ENCODE results near the gene FNIP2. TPM values are rescaled to one million over a fixed set of nuclear protein-coding genes. Genes with fewer than 3 reads are reported as not detected.
"Not testable (repeated sequence)": the region's sequence is repeated elsewhere in the genome, so short reads cannot be mapped to it uniquely, and the experiment has no call there.

The FNIP2 gene
- total RNA-seq, 1 donor from 2014 or later: 50.7 TPM

DNA sequence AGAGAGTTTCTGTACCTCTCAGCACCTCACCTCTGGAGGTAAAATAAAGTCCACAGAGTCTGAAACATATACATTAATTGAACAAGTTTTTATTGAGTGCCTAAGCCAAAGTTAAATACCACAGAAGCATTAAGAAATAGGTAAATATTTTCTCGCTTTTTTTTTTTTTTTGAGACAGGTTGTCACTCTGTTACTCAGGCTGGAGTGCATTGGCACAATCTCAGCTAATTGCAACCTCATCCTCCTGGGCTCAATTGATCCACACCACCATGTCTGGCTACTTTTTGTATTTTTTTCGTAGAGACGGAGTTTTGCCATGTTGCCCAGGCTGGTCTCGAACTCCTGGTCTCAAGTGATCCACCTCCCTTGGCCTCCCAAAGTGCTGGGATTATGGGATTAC is 10.1 kb upstream of the FNIP2 start:
- intact Hi-C loops (cut with micrococcal nuclease): no loop called here
- no peak for DNase-seq
- no peak for ATAC-seq

DNA sequence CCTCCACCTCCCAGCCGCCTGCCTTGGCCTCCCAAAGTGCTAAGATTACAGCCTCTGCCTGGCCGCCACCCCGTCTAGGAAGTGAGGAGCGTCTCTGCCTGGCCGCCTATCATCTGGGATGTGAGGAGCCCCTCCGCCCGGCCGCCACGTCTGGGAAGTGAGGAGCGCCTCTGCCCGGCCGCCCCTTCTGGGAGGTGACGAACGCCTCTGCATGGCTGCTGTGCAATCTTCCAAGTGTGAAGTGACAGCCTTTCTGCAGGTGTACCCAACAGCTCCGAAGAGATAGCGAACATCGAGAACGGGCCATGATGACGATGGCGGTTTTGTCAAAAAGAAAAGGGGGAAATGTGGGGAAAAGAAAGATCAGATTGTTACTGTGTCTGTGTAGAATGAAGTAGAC is 9.3 kb upstream of the FNIP2 start:
- intact Hi-C loops (cut with micrococcal nuclease); DNase-seq; ATAC-seq: not testable (repeated sequence)

DNA sequence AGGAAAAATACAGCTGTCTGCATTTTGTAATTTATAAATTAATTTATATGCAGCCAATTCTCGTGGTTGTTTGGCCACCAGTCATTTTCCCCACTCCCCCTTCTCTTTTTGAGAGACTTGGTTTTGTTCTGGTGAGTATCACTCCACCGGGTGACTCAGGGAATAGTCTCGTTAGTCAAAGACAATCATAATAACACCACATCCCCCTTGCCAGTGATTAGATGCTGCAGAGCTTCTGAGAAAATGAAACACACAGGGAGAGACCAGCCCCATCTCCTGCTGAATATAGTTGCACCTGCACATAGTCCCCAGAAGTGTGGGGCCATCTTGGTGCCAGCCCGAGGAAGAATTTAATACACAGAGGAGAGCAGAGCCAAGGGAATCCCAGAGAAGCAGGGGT is 8.0 kb upstream of the FNIP2 start:
- intact Hi-C loops (cut with micrococcal nuclease): no loop called here
- no peak for DNase-seq
- ATAC-seq: no peak

DNA sequence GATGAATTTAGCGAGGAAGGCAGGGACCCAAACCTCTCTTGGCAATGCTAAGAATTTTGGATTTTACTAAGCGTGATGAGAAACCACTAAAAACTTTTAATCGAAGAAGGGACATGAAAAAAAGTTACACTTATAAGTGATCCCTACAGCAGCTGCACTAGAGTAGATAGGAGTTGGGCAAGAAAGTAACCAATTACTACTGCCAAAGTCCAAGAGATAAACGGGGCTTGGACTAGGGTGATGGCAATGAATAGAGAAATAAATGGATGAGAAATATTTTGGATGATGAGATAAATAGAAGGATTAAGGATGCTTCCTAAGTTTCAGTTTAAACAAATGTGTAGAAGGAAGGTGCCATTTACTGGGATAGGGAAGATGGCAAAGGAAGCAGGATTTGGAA is 6.3 kb upstream of the FNIP2 start:
- ATAC-seq (no peak), DNase-seq (no peak)
- intact Hi-C loops (cut with micrococcal nuclease): no loop called here

DNA sequence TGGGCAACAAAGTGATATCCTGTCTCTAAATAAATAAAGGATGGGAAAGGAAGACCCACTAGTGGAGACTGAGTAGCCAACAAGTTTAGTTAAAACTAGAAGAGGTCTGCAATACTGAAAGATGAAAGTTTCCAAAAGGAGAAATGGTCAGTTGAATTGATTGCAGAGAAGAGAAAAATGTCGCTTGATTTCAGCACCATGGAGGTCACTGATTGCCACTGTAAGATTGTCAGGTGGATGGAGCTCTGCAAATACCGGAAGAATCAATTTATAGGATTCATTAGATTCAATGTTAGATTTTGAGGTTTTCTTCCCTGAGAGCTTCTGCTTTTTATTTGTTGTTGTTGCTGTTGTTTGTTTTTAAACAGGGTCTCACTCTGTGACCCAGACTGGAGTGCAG is 5.4 kb upstream of the FNIP2 start:
- no peak for ATAC-seq
- DNase-seq: no peak
- intact Hi-C loops (cut with micrococcal nuclease): no loop called here

DNA sequence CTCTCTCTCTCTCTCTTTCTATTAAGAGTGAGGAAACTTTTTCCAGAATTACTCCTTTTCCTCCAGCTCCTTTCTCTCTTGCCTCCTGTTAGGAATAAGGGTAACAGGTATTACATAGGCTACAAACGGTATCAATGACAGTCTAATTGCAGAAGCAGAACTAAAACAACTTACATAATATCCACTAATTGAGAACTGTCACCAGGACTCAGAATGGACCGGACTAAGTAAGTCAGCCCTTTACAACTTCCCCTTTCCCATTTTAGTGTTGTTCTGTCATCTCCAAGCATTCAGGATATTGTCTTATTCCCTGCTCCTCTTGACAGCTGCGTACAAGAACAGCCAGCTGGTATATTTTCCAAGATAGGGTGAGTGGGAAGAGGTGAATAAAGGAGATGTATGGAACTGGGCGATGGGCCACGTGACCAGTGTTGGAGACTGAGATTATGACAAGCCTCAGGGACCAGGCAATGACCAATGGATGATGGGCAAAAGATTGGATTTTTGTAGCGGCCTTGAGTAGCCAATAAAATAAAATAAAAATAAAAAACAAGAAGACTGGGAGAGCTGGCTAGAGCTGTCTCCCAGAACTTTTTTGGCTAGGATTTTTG is 2.3 kb upstream of the FNIP2 start:
- ATAC-seq (no peak), DNase-seq (no peak)
- intact Hi-C loops (cut with micrococcal nuclease): loop anchor here (5.0 kb wide), 1 partner anchor 34 kb away; no protein-coding TSS in a partner anchor

DNA sequence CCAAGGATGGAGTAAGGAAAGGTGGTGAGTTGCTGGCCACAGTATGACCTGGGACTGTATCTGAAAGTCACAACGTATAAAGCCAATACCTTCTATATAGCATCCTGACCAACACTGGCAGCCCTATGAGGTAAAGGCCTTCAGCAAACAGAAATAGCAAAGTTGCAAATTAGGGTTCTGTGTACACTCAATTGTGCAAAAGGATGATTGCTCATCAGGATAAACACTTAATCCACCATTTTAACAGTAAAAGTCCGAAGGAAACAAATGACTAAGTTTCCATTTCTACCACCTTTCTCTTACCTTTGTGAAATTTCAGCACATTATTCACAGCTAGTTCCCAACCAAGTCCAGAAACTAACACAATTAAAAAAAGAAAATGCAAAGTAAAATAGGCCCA is 1.4 kb upstream of the FNIP2 start:
- intact Hi-C loops (cut with micrococcal nuclease): loop anchor here (5.0 kb wide), 1 partner anchor 35 kb away; no protein-coding TSS in a partner anchor
- ATAC-seq: no peak
- DNase-seq: no peak

DNA sequence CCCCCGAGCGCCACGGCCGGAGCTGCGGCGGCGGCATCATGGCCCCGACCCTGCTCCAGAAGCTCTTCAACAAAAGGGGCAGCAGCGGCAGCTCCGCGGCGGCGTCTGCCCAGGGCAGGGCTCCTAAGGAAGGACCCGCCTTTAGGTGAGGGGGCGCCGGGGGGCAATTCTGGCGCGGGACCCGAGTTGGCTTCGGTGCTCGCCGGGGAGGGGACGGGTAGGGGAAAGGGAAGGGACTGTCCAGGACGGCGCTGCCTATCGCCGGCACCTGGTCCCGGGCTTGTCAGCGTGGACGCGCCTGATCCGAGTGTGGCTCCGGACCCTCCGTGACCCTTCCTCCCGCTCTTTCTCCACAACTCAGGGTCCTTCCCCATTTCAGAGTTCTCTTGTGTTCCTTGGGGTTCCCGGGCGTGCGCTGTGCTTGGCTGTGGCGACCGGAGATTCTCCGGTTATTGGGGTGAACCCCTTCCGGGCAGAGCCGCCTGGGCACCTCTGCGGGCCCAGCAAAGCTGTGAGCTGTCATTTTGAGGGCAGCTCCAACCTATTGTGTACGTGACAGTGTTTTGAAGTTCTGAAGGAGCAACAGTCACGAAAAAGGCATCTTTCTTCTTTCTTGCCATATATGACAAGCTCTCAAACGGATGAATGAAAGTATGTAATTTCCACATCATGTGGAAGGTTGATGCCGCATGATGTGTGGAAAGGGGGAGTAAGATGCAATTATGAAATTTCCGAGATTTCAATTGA is 522 bp downstream of the FNIP2 start:
- intact Hi-C loops (cut with micrococcal nuclease): loop anchor here (5.0 kb wide), 1 partner anchor 37 kb away; no protein-coding TSS in a partner anchor
- ATAC-seq: peak; percentile 31
- DNase-seq: peak; percentile 58

DNA sequence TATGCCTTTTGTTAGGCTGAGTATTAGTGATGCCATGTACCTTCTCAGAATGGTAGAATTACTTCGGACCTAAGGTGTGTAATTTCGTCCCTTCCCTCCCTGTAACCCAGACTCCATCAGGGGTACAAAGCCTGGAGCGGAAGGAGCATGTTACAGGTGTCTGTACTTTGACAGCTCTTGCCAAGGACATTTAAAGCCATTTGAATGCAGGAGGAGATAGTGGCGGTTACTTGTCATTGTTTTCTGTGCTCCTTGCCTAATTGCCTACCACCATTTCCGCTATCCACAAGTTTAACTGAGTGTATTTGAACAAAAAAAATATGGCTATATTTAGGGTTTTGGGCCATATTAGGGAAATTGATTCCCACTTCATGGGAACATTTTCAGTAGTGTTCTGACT is 1.8 kb downstream of the FNIP2 start:
- intact Hi-C loops (cut with micrococcal nuclease): loop anchor here (5.0 kb wide), 2 partner anchors 37 to 82 kb away; no protein-coding TSS in a partner anchor
- no peak for DNase-seq

DNA sequence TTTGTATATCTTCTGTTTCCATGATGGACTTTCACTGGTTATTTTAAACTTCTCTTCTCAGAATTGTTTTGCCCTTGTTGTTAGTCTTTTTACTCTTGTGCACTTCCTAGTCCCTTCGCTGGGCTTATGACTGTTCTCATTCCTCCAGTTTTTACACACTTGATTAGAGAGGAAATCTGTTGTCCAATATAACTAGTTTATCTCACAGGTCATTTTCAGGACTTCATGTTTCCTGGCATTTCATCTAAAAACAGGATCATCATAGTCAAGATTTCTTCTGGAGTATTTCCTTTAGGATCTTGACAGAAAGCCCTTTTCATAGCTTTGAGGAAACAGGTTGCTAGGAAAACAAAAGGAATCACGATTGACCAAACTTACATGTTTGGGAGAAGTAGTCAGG is 3.0 kb downstream of the FNIP2 start:
- ATAC-seq (no peak), DNase-seq (no peak)
- intact Hi-C loops (cut with micrococcal nuclease): loop anchor here (5.0 kb wide), 2 partner anchors 36 to 81 kb away; no protein-coding TSS in a partner anchor

More for the DNA sequence above, 1.8 kb downstream of the FNIP2 start:
- ATAC-seq: no peak

DNA sequence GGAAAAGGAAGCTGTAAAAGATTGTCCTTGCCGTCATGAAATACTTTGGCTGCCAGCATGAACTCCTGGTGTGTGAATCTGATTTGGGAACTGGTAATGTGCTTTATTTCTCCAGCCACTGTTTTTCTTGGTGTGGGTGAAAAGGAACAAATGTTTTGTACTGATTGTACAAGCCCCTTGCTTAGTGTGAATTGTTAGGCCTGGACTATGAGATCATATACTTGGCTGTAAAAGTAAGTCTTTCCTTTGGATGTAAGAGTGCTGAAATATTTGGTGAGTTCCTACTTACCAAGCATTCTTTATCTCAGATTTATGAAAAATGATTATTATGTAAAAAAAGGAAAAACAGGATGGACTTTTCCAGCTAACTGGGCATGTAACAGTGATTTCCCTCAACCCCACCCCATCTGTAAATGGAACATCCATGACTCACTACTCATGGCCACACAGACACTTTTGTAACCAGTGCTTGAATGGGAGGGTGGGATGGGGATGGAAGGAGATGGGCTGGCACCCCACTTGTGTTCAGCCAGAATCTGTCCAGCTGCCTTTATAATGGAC is 6.3 kb downstream of the FNIP2 start:
- intact Hi-C loops (cut with micrococcal nuclease): no loop called here

DNA sequence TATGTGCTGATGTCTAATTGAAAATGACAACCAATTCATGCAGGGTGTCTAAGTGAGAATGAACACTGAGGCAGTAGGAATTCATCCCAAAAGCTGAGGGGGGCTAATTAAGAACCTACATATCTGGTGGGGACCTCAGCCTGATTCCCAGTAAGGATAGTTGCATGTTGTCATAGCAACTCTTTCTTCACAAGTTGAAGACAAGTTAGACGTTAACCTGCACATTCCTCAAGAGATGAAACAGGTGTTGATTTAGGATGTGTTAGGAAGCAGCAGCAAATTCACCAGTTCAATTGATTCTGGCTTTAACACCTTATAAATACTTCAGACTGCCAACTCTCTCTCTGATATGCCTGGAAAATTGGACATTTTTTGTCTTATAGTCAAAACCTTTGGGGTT is 7.3 kb downstream of the FNIP2 start:
- ATAC-seq: no peak
- intact Hi-C loops (cut with micrococcal nuclease): no loop called here

More for the DNA sequence above, 6.3 kb downstream of the FNIP2 start:
- DNase-seq (no peak), ATAC-seq (peak; percentile 85)

DNA sequence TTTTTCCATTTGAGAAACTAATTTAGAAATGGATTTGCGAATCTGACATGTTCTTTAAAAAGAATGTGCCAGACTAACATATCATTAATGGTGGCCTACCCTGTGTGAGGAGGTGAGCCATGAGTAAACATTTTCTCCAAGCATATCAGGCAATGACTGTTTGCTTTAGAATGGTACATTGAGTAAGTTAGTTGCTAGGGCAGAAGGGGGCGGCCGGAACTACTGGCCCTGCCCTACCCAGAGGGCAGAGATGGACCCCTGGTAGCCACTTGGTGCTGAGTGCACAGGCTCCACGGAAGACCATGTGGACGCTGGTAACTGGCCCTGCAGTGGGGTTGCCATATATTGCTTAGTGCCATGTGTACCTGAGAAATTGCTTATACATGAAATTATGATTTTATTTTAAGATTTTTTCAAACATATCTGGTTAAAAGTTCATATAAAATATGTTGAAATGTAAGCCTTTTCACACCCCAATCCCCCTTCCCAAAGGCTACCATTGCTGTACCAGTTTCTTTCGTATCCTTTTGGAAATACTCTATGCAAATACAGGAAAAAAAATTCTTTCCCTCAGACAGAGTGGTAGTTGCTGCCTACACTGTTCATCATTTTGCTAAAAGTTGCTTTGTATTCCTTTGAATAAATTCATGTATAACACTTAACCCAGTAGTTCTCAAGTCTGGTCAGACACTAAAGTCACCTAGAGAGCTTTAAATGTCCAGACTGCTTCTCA is 8.8 kb downstream of the FNIP2 start:
- DNase-seq (no peak), ATAC-seq (no peak)
- intact Hi-C loops (cut with micrococcal nuclease): no loop called here

More for the DNA sequence above, 7.3 kb downstream of the FNIP2 start:
- DNase-seq: no peak

DNA sequence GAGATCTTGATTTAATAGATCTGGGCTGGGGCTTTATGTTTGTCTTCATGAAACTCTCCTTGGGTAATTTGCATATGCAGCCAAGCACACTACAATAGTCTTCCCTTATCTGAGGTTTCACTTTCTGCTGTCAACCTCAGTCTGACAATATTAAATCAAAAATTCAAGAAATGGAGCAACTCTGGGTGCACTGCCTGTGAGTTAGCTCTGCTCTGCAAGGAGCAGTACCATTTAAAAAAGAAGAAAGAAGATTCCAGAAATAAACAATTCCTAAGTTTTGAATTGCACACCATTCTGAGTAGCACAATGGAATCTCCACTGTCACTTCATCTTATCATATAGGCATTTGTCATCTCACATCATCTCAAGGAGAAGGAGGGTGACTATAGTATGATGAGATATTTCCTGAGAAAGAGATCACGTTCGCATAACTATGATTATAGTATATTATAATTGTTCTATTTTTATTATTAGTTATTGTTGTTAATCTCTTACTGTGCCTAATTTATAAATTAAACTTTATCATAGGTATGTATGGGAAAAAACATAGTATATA is 9.4 kb downstream of the FNIP2 start:
- DNase-seq (no peak), ATAC-seq (no peak)
- intact Hi-C loops (cut with micrococcal nuclease): no loop called here

DNA sequence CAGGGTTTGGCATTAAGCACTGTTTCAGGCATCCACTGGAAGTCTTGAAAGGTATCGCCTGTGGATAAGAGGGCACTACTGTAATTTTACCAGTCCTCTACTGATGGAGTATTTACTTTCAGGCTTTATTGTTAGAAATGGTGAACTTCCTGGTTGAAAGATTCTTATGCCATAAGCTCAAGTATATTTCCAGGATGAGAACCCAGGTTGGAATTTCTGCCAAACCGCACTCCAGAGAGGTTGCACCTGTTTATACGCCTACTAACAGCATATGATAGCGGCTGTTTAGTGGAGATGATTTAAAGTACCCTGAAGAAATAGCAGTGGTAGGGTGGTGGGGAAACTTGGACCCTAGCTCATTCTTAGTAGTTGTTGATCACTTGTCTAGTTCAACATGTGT is 9.9 kb downstream of the FNIP2 start:
- intact Hi-C loops (cut with micrococcal nuclease): no loop called here
- DNase-seq: no peak
- ATAC-seq: no peak

DNA sequence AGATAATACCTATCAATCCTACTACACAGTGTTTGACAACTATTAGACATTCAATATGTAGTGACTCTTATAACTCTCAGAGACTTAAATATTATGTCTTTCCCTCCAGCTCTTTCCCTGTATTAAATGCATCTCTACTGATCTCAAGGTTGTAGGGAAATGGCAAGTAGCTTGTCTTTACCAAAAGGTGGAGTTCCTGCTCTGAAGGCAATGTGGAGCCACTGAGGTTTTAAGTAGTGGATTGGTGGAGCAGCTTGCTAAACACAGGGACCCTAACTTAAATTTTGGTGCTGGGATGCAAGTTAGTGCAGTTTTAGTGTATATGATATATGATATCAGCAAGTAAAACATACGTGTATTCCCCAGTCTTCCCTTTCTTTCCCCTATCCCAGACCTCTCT is 13.1 kb downstream of the FNIP2 start:
- intact Hi-C loops (cut with micrococcal nuclease): no loop called here
- DNase-seq: no peak
- ATAC-seq: no peak

DNA sequence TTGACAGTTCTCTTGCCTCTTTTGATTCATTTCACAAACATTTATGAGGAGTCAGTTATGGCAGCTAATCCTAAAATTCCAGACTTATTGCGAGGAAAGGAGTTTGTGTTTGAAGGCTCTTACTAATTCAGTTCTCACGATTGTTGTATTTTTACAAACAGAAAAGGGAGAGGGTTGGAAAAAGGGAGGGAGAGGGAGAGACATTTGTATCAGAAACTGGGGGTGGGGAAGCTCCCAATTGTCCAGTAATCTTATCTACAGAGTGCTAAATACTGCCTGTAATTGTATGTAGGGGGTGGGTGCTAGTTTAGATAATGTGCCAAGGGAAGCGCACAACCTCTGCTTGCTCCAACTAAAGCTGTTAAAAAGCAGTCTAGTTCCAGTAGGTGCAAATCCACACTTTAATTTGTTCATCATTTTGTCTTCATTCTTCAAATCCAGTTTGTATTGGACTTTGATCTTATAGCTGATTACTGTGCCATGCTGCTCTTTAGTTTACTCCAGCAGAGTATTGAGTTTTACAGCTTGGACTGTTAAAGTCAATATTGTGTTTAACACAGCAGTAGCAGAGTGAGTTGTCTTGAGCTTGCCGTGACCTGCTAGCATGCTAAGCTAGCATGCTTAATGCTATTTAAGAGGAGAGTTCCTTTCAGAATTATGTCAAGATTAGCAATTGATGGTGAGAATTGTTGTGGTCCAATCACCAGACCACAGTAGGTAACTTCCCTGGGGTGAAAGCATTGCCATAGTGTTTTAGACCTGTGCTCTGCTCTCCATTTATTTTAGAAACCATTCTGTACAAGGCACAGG is 13.9 kb downstream of the FNIP2 start:
- intact Hi-C loops (cut with micrococcal nuclease): no loop called here

DNA sequence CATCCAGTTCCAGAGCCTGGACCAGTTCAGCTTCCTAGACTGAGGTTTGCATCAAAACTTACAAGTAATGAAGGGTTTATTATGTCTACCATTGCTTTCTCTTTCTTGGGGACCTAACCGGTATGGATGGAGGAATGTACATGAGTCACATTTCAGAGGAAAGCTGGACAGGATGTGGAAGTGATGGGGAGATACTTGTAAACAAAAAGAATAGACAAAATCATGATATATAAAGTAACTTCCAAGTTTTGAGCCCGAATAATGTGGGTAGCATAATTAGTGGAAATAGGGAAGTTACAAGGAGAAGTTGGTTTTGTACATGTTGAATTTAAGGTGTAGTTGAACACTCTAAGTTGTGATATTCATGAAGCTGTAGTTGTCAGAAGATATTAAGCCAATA is 15.0 kb downstream of the FNIP2 start:
- DNase-seq (no peak), ATAC-seq (no peak)
- intact Hi-C loops (cut with micrococcal nuclease): no loop called here

More for the DNA sequence above, 13.9 kb downstream of the FNIP2 start:
- ATAC-seq (peak; percentile 52), DNase-seq (no peak)

DNA sequence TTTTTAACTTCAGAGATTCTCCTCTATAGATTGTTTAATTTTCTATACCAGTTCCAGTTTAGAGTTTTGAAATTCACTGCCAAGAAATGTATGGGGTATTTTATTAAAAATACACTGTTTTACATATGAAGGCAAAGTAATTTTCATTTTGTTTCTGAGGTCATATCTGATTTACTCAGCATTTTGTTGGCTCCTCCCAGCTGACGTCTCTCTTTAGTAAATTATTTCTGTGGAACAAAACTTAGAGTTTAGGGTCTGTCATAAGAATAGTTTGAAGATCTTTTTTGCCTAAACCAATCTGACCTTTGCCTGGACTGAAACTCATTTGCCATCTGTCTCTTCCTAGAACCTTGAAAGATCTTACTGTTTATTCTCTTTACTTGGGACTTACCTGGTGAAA is 16.9 kb downstream of the FNIP2 start:
- no peak for DNase-seq
- no peak for ATAC-seq
- intact Hi-C loops (cut with micrococcal nuclease): no loop called here

Measured in left ventricle myocardium superior (tissue), 1 donor.